SK-N-SH (cell line): ENCODE results near the gene NANOGP8. TPM values are rescaled to one million over a fixed set of nuclear protein-coding genes. Genes with fewer than 3 reads are reported as not detected.

ENCODE experiments used
- CTCF ChIA-PET: fragments of 300-600, 350-600 bp; formaldehyde crosslinking; extraction: SDS; loops from one replicate; lab custom pipeline; 2021; lab: Yijun Ruan, JAX
- POLR2A ChIA-PET: fragments of 350-600 bp; sonication (Branson Sonifier 250); formaldehyde crosslinking; extraction: SDS; loops from one replicate; lab custom pipeline; 2020; ENCODE audit warnings: antibody characterized with exemption, inconsistent platforms; lab: Yijun Ruan, JAX
- DNase-seq: peaks from one replicate; pipeline ENCODE4 v3.0.0; 2012
- H2AFZ ChIP-seq: fragments of 200-600 bp; sonication (generic); 2 replicates; pipeline ENCODE4 v1.8.1; 2016; ENCODE audit warnings: antibody characterized with exemption, mild to moderate bottlenecking, low read depth
- H3F3A ChIP-seq: fragments of 200-600 bp; sonication (generic); replicated peaks from 2 replicates; pipeline ENCODE3; 2016; ENCODE audit warnings: antibody characterized with exemption, mild to moderate bottlenecking; ENCODE audit not compliant: insufficient read depth
- H3K27ac ChIP-seq, 2 experiments: fragments of 200-500 bp in 1 of 2; fragments of 200-600 bp in 1 of 2; sonication (Bioruptor generic) in 1 of 2; sonication (generic), shearing (Covaris generic) in 1 of 2; 2 replicates each; pipeline versions ENCODE4 v1.5.1 to v1.6.1; 2014 to 2016; ENCODE audit warnings: low read depth in 2 of 2, inconsistent platforms in 1 of 2, low read length in 1 of 2, mild to moderate bottlenecking in 1 of 2, mixed read lengths in 1 of 2
- H3K27me3 ChIP-seq: fragments of 200-600 bp; sonication (generic), shearing (Covaris generic); 2 replicates; pipeline ENCODE4 v1.6.1; 2016; ENCODE audit warnings: mixed run types; ENCODE audit not compliant: insufficient read depth
- H3K36me3 ChIP-seq, 2 experiments: fragments of 200-500 bp in 1 of 2; fragments of 200-600 bp in 1 of 2; sonication (Bioruptor generic) in 1 of 2; sonication (generic) in 1 of 2; replicated peaks in 1 of 2; 2 replicates each; pipeline versions ENCODE3 to v1.5.1; 2014 to 2016; ENCODE audit warnings: low read length in 1 of 2, mild to moderate bottlenecking in 1 of 2; ENCODE audit not compliant: insufficient read depth in 2 of 2, control insufficient read depth in 1 of 2
- H3K4me1 ChIP-seq, 2 experiments: fragments of 200-500 bp in 1 of 2; fragments of 200-600 bp in 1 of 2; sonication (Bioruptor generic) in 1 of 2; sonication (generic), shearing (Covaris generic) in 1 of 2; 2 replicates each; pipeline versions ENCODE4 v1.5.1 to v1.6.1; 2014 to 2016; ENCODE audit warnings: low read depth in 1 of 2, low read length in 1 of 2, mixed run types in 1 of 2; ENCODE audit not compliant: insufficient read depth in 2 of 2, control insufficient read depth in 1 of 2
- H3K4me2 ChIP-seq: fragments of 200-600 bp; sonication (generic), shearing (Covaris generic); 2 replicates; pipeline ENCODE4 v1.6.1; 2017; ENCODE audit warnings: mixed run types
- H3K4me3 ChIP-seq, 2 experiments: fragments of 200-500 bp in 1 of 2; fragments of 200-600 bp in 1 of 2; sonication (Bioruptor generic) in 1 of 2; sonication (generic), shearing (Covaris generic) in 1 of 2; 2 replicates each; pipeline versions ENCODE4 v1.5.1 to v1.8.1; 2014 to 2016; ENCODE audit warnings: low read depth in 2 of 2, inconsistent platforms in 1 of 2, low read length in 1 of 2, mild to moderate bottlenecking in 1 of 2, mixed read lengths in 1 of 2, moderate library complexity in 1 of 2
- H3K79me2 ChIP-seq: fragments of 200-600 bp; sonication (generic); 2 replicates; pipeline ENCODE4 v1.8.1; 2017; ENCODE audit warnings: mild to moderate bottlenecking; ENCODE audit not compliant: insufficient read depth
- H3K9ac ChIP-seq: fragments of 200-600 bp; sonication (generic); 2 replicates; pipeline ENCODE4 v1.6.1; 2017; ENCODE audit warnings: mixed run types
- H3K9me2 ChIP-seq: fragments of 200-600 bp; sonication (generic); 2 replicates; pipeline ENCODE4 v1.6.1; 2017; ENCODE audit warnings: mixed run types
- H3K9me3 ChIP-seq: fragments of 200-600 bp; sonication (generic); 2 replicates; pipeline ENCODE4 v1.6.1; 2017; ENCODE audit warnings: mixed run types, mild to moderate bottlenecking, moderate library complexity
- H4K20me1 ChIP-seq: fragments of 200-600 bp; sonication (generic); 2 replicates; pipeline ENCODE4 v1.6.1; 2017; ENCODE audit warnings: mild to moderate bottlenecking, mixed run types; ENCODE audit not compliant: insufficient read depth
- CTCF ChIP-seq: fragments of 200-600 bp; sonication (generic); IDR thresholded peaks from 2 replicates; pipeline ENCODE4 v1.6.1; 2017; ENCODE audit warnings: antibody characterized with exemption, mild to moderate bottlenecking, moderate library complexity
- EP300 ChIP-seq, 2 experiments: IDR thresholded peaks; 2 replicates each; pipeline versions ENCODE4 v1.4.0 to v1.6.1; 2012; ENCODE audit warnings: borderline replicate concordance in 1 of 2, low read depth in 1 of 2, low read length in 1 of 2
- FOXJ3 ChIP-seq: sonication (generic); formaldehyde crosslinking; IDR thresholded peaks from 2 replicates; pipeline ENCODE4 v1.5.1; 2020; ENCODE audit warnings: mild to moderate bottlenecking, missing genetic modification reagents
- GABPA ChIP-seq: IDR thresholded peaks from 2 replicates; pipeline ENCODE4 v1.4.0; 2012; ENCODE audit warnings: low read depth, mild to moderate bottlenecking
- IRF3 ChIP-seq: fragments of 150-350 bp; IDR thresholded peaks from 2 replicates; pipeline ENCODE4 v1.6.1; 2016; ENCODE audit warnings: mild to moderate bottlenecking, low read depth, low read length
- NFIC ChIP-seq: IDR thresholded peaks from 2 replicates; pipeline ENCODE4 v1.4.0; 2012; ENCODE audit warnings: borderline replicate concordance
- NRF1 ChIP-seq: IDR thresholded peaks from 2 replicates; pipeline ENCODE4 v1.6.1; 2012; ENCODE audit warnings: low read depth, mild to moderate bottlenecking, low read length
- RAD21 ChIP-seq: IDR thresholded peaks from 2 replicates; pipeline ENCODE4 v1.6.1; 2012; ENCODE audit warnings: mild to moderate bottlenecking, low read length
- RCOR1 ChIP-seq: fragments of 150-350 bp; IDR thresholded peaks from 2 replicates; pipeline ENCODE4 v1.6.1; 2017; ENCODE audit warnings: antibody characterized with exemption, low read length
- RXRA ChIP-seq: IDR thresholded peaks from 2 replicates; pipeline ENCODE4 v1.4.0; 2012; ENCODE audit warnings: low read depth, mild to moderate bottlenecking, borderline replicate concordance
- SIN3A ChIP-seq: IDR thresholded peaks from 2 replicates; pipeline ENCODE4 v1.6.1; 2012; ENCODE audit warnings: low read depth, mild to moderate bottlenecking, low read length, moderate library complexity, borderline replicate concordance
- TAF1 ChIP-seq: IDR thresholded peaks from 2 replicates; pipeline ENCODE4 v1.6.1; 2012; ENCODE audit warnings: low read depth, mild to moderate bottlenecking, low read length, moderate library complexity, borderline replicate concordance
- TEAD4 ChIP-seq: IDR thresholded peaks from 2 replicates; pipeline ENCODE4 v1.4.0; 2012; ENCODE audit warnings: mild to moderate bottlenecking, borderline replicate concordance; ENCODE audit not compliant: insufficient read depth
- USF2 ChIP-seq: fragments of 150-350 bp; IDR thresholded peaks from 2 replicates; pipeline ENCODE4 v1.6.1; 2017; ENCODE audit warnings: antibody characterized with exemption, low read length, low read depth, borderline replicate concordance
- YY1 ChIP-seq: IDR thresholded peaks from 2 replicates; pipeline ENCODE4 v1.4.0; 2012; ENCODE audit warnings: low read depth, mild to moderate bottlenecking
- WGBS: methylation state at CpG from one replicate; pipeline ENCODE4 v1.1.6; 2017; ENCODE audit warnings: low lambda C conversion rate; 5-methylcytosine and 5-hydroxymethylcytosine counted together
- polyA plus RNA-seq, 3 experiments: library from polyadenylated mRNA; depleted of rRNA; stranded (reverse); fragments of >200 nt; gene quantifications; 2 replicates each; pipeline ENCODE4 v1.2.3, GENCODE V29; 2012
- TF ChIP-seq, protein P1 (sequence below): IDR thresholded peaks from 2 replicates; pipeline ENCODE4 v1.4.0; 2012; ENCODE audit warnings: low read depth

The NANOGP8 gene
- polyA plus RNA-seq, 1 of the 3 experiments (the other 2 are of a cell fraction) = not detected

DNA sequence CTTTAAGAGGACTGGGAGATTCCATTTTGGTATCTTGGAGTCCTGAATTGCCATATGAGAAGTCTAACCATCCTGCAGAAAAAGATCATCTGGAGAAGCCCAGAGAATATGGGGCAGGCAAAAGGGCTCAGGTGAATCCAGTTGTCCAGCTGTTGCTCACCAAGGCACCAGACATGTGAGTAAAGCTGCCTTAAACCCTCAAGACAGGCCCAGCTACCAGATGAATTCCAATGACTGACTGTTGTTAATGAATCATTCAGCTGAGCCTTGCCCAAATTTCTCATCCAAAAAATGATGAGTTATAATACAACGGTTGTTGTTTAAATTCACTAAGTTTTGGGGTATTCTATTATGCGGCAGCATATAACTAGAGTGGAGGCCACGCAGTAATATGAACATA lies 22.0 kb upstream of the NANOGP8 start:
- 85% methylated on average over 3 of the region's 3 CpGs for WGBS
- Histone ChIP-seq H3F3A (no peaks in the 10 kb centered on the region), H3K9ac (no peak overlapping the region), H3K4me1 (no peaks in the 10 kb centered on the region; a peak in 1 of 4 replicates), H2AFZ (no peak overlapping the region), H3K79me2 (no peaks in the 10 kb centered on the region), H3K9me3 (no peaks in the 10 kb centered on the region), H3K9me2 (no peaks in the 10 kb centered on the region), H3K27me3 (no peaks in the 10 kb centered on the region), H3K36me3 (no peaks in the 10 kb centered on the region), H3K27ac (no peak overlapping the region), H4K20me1 (no peaks in the 10 kb centered on the region), H3K4me2 (no peak overlapping the region)
- no peak for DNase-seq
- ChIA-PET POLR2A (no interaction called here), CTCF (no interaction called here)
- TF ChIP-seq CTCF (no peak), RAD21 (no peak), USF2 (no peak), RCOR1 (no peak), IRF3 (no peak), NRF1 (no peak), GABPA (no peak), FOXJ3 (CRISPR knock-in tag) (no peak), SIN3A (no peak), NFIC (no peak), RXRA (no peak), TEAD4 (no peak), TAF1 (no peak), YY1 (no peak), EP300 (IDR thresholded peaks at IDR 0.05; ENCODE audit: borderline replicate concordance in 1 of 2, low read depth in 1 of 2, low read length in 1 of 2) (no peak)
- TF ChIP-seq, protein P1, sequence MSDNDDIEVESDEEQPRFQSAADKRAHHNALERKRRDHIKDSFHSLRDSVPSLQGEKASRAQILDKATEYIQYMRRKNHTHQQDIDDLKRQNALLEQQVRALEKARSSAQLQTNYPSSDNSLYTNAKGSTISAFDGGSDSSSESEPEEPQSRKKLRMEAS = no peak
- TF ChIP-seq, all 33 proteins: peak for 0
- H3K4me3 ChIP-seq = no peak overlapping the region
